GM12873 (cell line): ENCODE results near the gene POFUT2.

ENCODE experiments used
- CTCF ChIP-seq: IDR thresholded peaks from 2 replicates; pipeline ENCODE4 v1.5.1; 2012; ENCODE audit warnings: low read depth, mild to moderate bottlenecking, moderate library complexity, low read length, control low read depth; ENCODE audit not compliant: insufficient read depth; ENCODE audit errors: missing control alignments

Gene POFUT2

GRCh38 chr21:45267390-45267760 lies 20.3 kb downstream of the POFUT2 start:
- no peak for TF ChIP-seq CTCF

GRCh38 chr21:45266518-45267389 lies 20.9 kb downstream of the POFUT2 start:
- TF ChIP-seq CTCF: no peak

- no peak for TF ChIP-seq CTCF
These were observed 21.8 kb downstream of the POFUT2 start for GRCh38 chr21:45265721-45266517.

- no peak for TF ChIP-seq CTCF
These were observed 22.7 kb downstream of the POFUT2 start for GRCh38 chr21:45264912-45265515.

GRCh38 chr21:45264146-45264911 lies 23.4 kb downstream of the POFUT2 start:
- TF ChIP-seq CTCF: no peak

GRCh38 chr21:45263534-45263933 lies 24.2 kb downstream of the POFUT2 start:
- no peak for TF ChIP-seq CTCF
